ENCODE data around the gene PPIF. TPM values are rescaled to one million over a fixed set of nuclear protein-coding genes. Genes with fewer than 3 reads are reported as not detected.

Gene PPIF
- total RNA-seq, 1 donor from 2014 or later = 16.2 TPM

DNA sequence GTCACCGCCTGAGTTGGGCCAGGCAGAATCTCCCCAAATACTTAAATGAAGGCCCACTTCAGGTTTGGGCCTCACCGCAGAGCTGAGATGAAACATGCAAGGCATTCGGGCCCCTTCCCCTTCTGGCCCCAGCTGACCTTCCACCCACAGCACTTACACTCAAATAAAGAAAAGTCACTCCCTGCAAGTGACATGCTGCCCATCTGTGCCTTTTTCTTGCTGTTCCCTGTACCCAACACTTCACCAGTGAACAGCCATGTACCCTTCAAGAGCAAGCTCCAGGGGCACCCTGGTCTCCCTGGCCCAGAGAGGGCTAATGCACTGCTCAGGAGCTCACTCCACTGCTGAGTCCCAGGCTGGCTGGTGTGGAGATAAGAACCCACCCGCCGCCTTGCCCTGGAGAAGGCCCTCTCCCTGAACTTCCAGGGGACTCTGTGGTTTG, 57.4 kb downstream of the PPIF start:
- no peak overlapping the region for H3K4me3 Mint-ChIP-seq (ENCODE audit: unreplicated experiment)
- H3K27ac Mint-ChIP-seq (ENCODE audit: unreplicated experiment) = peak overlapping the region; percentile 81
- no peaks in the 10 kb centered on the region for H3K27me3 Mint-ChIP-seq (ENCODE audit: low read depth)
- DNase-seq (ENCODE audit: low spot score) = peak; percentile 77
- peaks cover 88% of the 10 kb centered on the region for H3K4me1 Mint-ChIP-seq (ENCODE audit: low read depth)
- H3K9me3 Mint-ChIP-seq (ENCODE audit: low read depth) = no peaks in the 10 kb centered on the region
- H3K36me3 Mint-ChIP-seq (ENCODE audit: low read depth) = peaks cover 5% of the 10 kb centered on the region
- TF ChIP-seq, protein P1, sequence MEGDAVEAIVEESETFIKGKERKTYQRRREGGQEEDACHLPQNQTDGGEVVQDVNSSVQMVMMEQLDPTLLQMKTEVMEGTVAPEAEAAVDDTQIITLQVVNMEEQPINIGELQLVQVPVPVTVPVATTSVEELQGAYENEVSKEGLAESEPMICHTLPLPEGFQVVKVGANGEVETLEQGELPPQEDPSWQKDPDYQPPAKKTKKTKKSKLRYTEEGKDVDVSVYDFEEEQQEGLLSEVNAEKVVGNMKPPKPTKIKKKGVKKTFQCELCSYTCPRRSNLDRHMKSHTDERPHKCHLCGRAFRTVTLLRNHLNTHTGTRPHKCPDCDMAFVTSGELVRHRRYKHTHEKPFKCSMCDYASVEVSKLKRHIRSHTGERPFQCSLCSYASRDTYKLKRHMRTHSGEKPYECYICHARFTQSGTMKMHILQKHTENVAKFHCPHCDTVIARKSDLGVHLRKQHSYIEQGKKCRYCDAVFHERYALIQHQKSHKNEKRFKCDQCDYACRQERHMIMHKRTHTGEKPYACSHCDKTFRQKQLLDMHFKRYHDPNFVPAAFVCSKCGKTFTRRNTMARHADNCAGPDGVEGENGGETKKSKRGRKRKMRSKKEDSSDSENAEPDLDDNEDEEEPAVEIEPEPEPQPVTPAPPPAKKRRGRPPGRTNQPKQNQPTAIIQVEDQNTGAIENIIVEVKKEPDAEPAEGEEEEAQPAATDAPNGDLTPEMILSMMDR (IDR thresholded peaks at IDR 0.05) = no peak

Other genes with a start within 250 kb of the PPIF start
- gene ZCCHC24, start 98.2 kb downstream of the PPIF start, total RNA-seq = 37.4 to 45.1 TPM (median 43.8 TPM) in 3 replicates
- gene EIF5AL1, start 165.1 kb downstream of the PPIF start, total RNA-seq = 0.17 to 0.23 TPM (median 0.20 TPM) in 3 replicates
- gene SFTPA2, start 212.9 kb downstream of the PPIF start, total RNA-seq = not detected in 3 replicates